ENCODE measurements around the gene PATJ.
"Not testable (repeated sequence)": the region's sequence is repeated elsewhere in the genome, so short reads cannot be mapped to it uniquely, and the experiment has no call there.

The PATJ gene

DNA sequence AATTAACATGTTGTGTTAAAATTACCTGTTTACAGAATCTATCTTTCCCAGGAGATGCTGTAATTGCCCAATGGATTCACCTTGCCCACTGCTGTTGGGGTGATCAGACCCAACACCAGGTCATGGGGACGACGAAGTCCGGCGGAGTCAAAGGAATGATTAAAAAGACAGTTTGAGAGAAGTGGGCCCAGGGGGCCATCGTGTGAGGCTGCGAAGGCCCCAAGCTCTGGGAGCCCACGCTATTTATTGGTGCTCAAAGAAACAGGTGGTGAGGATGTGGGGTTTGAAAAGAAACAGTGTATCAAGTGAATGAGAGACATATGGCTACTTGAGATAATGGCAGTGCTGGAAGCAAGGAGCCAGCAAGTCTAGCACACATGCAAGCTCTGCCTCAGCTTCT lies 436.1 kb downstream of the PATJ start:
- DNase-seq (ENCODE audit: insufficient read length, low spot score) (no peak), FAIRE-seq (no peak)
- TF ChIP-seq, protein P1, sequence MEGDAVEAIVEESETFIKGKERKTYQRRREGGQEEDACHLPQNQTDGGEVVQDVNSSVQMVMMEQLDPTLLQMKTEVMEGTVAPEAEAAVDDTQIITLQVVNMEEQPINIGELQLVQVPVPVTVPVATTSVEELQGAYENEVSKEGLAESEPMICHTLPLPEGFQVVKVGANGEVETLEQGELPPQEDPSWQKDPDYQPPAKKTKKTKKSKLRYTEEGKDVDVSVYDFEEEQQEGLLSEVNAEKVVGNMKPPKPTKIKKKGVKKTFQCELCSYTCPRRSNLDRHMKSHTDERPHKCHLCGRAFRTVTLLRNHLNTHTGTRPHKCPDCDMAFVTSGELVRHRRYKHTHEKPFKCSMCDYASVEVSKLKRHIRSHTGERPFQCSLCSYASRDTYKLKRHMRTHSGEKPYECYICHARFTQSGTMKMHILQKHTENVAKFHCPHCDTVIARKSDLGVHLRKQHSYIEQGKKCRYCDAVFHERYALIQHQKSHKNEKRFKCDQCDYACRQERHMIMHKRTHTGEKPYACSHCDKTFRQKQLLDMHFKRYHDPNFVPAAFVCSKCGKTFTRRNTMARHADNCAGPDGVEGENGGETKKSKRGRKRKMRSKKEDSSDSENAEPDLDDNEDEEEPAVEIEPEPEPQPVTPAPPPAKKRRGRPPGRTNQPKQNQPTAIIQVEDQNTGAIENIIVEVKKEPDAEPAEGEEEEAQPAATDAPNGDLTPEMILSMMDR (IDR thresholded peaks at IDR 0.05; ENCODE audit: insufficient read depth, missing control alignments), result no peak

DNA sequence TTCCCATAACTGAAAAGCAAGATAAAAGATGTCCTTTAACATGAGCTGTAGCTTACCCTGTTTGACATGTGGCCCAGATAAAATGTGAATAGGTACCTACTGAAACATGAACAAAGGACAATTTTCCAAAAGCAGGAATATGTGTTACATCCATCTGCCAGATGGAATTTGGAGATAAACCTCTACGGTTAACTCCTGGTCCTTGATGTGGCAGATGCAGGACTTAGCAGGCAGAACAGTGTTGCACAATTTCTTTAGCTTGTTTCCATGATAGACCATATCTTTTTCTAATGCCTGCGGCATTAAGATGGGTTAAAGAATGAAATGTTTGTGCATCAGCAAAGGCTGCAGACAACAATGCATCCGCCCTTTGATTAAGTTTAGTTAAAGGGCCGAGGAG lies 437.8 kb downstream of the PATJ start:
- DNase-seq (ENCODE audit: insufficient read length, low spot score); FAIRE-seq: not testable (repeated sequence)

DNA sequence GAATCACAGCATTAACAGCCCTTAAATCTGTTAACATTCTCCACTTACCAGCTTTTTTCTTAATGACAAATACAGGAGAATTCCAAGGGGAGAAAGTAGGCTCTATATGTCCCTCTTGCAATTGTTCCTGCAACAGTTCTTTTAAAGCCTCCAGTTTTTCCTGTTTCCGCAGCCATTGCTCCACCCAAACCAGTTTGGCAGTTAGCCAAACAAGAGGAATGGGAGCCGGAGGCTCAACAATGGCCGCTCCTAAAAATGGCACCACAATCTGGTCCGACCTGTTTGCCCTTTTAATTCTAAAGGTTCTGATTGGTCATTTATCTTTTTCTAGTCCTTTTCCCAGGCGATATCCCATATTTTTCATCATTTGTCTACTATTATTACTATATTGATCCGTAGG lies 438.4 kb downstream of the PATJ start:
- no peak for FAIRE-seq
- no peak for DNase-seq (ENCODE audit: insufficient read length, low spot score)
- TF ChIP-seq, protein P1 (IDR thresholded peaks at IDR 0.05; ENCODE audit: insufficient read depth, missing control alignments), result no peak

DNA sequence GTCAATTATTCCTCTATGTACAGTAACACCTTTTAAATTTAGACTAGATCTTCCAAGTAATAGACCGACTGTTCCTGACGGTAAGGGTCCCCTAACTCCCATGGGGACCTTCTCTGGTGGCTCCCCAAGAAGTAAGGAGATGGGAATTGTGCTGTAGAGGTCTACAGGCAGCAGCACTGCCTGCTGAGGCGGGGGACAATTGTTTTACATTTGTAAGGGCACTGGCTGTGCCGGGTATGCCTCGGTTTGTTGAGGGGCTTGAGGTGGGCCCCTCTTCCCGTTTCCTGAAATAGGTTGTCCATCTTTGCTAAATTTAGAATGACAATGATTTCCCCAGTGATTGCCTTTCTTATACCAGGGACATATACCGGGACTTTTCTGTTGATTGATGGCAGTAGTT lies 439.3 kb downstream of the PATJ start:
- TF ChIP-seq, protein P1 (IDR thresholded peaks at IDR 0.05; ENCODE audit: insufficient read depth, missing control alignments), result no peak
- FAIRE-seq (no peak), DNase-seq (ENCODE audit: insufficient read length, low spot score) (no peak)

DNA sequence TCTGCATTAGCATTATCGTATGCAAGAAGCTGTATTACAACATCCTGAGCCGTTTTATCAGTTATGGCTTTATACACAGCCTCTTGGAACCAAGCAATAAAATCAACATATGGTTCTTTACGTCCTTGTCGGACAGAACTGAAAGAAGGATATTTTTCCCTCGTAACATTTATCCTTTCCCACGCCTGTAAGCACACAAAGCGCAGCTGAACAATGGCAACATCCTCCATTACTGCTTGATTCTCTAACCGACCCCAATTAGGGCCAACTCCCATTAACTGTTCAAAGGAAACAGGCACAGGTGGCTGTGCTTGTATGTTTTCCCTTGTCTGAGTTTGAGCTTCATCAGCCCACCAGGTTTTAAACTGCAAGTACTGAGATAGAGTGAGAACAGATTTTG lies 439.9 kb downstream of the PATJ start:
- FAIRE-seq; DNase-seq (ENCODE audit: insufficient read length, low spot score): not testable (repeated sequence)

DNA sequence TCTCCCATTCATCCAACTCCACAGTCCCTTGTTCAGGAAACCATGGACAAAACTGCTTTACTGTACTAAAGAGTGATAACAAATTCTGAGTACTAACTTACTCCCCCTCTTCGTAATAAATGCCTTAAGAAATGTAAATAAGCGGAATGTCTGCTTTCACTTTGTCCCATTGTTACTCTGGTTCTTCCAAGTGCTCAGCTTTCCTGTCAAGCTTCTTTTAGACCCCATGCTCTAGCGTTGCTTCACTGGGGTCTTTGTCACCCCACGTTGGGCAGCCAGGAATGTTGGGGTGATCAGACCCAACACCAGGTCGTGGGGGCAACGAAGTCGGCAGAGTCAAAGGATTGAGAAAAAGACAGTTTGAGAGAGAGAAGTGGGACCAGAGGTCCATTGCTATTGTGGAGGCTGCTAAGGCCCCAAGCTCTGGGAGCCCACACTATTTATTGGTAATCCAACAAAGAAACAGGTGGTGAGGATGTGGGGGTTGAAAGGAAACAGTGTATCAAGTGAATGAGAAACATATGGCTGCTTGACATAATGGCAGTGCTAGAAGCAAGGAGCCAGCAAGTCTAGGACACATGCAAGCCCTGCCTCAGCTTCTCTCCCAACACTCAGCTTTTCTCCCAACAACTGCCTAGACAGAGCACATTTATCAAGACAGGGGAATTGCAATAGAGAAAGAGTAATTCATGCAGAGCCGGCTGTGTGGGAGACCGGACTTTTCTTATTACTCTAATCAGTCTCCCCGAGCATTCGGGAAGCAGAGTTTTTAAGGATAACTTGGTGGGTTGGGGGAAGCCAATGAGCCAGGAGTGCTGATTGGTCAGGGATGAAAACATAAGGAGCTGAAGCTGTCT lies 441.1 kb downstream of the PATJ start:
- not testable (repeated sequence) for DNase-seq (ENCODE audit: insufficient read length, low spot score); FAIRE-seq

DNA sequence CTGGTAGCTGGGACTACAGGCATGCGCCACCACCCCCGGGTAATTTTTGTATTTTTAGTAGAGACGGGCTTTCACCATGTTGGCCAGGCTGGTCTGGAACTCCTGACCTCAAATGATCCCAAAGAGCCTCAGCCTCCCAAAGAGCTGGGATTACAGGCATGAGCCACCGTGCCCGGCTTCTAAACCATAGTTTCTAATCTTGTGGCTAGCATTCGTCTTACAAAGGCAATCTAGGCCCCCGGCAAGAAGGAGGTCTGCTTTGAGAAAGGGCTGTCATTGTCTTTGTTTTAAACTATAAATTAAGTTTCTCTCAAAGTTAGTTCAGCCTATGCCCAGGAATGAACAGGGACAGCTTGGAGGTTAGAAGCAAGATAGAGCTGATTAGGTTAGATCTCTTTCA lies 442.1 kb downstream of the PATJ start:
- TF ChIP-seq, protein P1 (IDR thresholded peaks at IDR 0.05; ENCODE audit: insufficient read depth, missing control alignments), result no peak
- no peak for DNase-seq (ENCODE audit: insufficient read length, low spot score)
- FAIRE-seq, result no peak

DNA sequence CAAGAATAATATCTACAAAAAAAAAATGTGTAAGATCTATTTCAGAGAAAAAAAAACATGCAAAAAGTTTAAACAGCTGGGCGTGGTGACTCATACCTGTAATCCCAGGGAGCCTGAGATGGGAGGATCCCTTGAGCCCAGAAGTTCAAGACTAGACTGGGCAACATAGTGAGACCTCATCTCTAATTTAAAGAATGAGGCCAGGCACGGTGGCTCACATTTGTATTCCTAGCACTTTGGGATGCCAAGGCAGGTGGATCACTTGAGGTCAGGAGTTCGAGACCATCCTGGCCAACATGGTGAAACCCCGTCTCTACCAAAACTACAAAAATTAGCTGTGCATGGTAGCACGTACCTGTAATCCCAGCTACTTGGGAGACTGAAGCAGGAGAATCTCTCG lies 443.0 kb downstream of the PATJ start:
- not testable (repeated sequence) for FAIRE-seq; DNase-seq (ENCODE audit: insufficient read length, low spot score)

DNA sequence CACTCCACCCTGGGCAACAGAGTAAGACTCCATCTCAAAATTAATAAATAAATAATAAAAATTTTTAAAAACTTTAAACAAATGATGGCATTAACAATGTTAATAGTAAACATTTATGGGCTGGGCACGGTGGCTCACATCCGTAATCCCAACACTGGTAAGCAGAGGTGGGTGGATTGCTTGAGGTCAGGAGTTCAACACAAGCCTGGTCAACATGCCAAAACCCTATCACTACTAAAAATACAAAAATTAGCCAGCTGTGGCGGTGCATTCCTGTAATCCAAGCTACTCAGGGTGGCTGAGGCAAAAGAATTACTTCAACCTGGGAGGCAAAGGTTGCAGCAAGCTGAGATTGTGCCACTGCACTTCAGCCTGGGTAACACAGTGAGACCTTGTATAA lies 443.4 kb downstream of the PATJ start:
- DNase-seq (ENCODE audit: insufficient read length, low spot score), result no peak
- TF ChIP-seq, protein P1 (IDR thresholded peaks at IDR 0.05; ENCODE audit: insufficient read depth, missing control alignments), result no peak
- FAIRE-seq, result no peak
